ENCODE results near the gene IRF7. TPM values are rescaled to one million over a fixed set of nuclear protein-coding genes. Genes with fewer than 3 reads are reported as not detected.

IRF7 gene
- total RNA-seq, 1 donor from 2014 or later, result 74.1 TPM

GRCh38 chr11:567629-568292 is 48.0 kb downstream of the IRF7 start:
- CTCF ChIA-PET, result interaction anchor here (1.9 kb wide), 1 partner anchor 13 kb away, joined by 6 read pairs; no protein-coding TSS in a partner anchor
- POLR2A ChIA-PET, result interaction anchor here (0.6 to 1.9 kb wide), 6 partner anchors 13 to 242 kb away, joined by 3 to 9 read pairs (median 6); partner anchors contain the start of genes HRAS, IRF7, LRRC56 and RNH1
- no peak for DNase-seq

GRCh38 chr11:567011-567628 is 48.6 kb downstream of the IRF7 start:
- no peak for ATAC-seq (ENCODE audit: low read depth)
- Mint-ChIP-seq H3K9me3 (no peaks in the 10 kb centered on the region), H3K27ac (no peak overlapping the region), H3K27me3 (no peaks in the 10 kb centered on the region), H3K4me1 (peaks cover 7% of the 10 kb centered on the region), H3K4me3 (peak overlapping the region; percentile 73), H3K36me3 (ENCODE audit: low read depth) (peaks cover 5% of the 10 kb centered on the region)
- CTCF ChIA-PET, result no interaction called here
- no peak for DNase-seq
- POLR2A ChIA-PET, result interaction anchor here (1.6 to 1.8 kb wide), 2 partner anchors 61 to 242 kb away, joined by 5 to 9 read pairs; partner anchors contain the start of genes RNH1 and RPLP2
- intact Hi-C loops (cut with micrococcal nuclease), result no loop called here
- no peak for TF ChIP-seq CTCF (IDR thresholded peaks at IDR 0.05)

More at GRCh38 chr11:567629-568292, 48.0 kb downstream of the IRF7 start:
- ATAC-seq (ENCODE audit: low read depth), result peak; percentile 1
- Mint-ChIP-seq H3K36me3 (ENCODE audit: low read depth) (peaks cover 5% of the 10 kb centered on the region), H3K27me3 (no peaks in the 10 kb centered on the region), H3K4me1 (peaks cover 7% of the 10 kb centered on the region), H3K27ac (no peak overlapping the region), H3K9me3 (no peaks in the 10 kb centered on the region), H3K4me3 (peak overlapping the region; percentile 73)
- intact Hi-C loops (cut with micrococcal nuclease), result loop anchor here (1.0 to 2.0 kb wide), 8 partner anchors 7 to 229 kb away; partner anchors contain the start of genes LMNTD2, LRRC56, PHRF1 and RASSF7
- no peak for TF ChIP-seq CTCF (IDR thresholded peaks at IDR 0.05)

DNA sequence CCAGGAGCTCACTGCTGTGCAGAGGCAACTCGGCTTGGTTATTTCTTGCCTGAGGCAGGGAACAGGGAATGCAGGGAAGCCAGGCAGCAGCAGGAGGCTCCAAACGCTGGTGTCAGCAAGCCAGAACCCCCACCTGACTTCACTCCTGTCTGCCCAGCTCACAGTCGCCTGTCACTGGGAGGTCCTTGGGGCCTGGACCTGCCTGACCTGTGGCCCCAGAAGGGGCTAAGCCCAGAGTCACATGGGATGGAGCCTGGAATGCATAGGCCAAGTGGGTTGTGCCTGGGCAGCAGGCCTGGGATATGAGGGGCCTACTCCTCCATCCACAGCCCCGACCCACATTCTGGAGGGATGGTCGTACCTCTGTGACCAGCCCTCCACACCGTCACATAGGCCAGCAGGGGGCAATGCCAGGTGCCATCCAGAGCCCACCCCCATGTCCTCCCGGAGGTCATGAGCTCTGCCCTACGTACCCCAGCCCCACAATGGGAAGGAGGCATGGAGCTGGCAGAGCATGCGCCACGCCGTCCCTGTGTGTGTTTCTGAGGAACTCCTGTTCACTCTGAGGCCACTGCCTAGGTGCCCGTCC is 49.7 kb downstream of the IRF7 start:
- H3K27me3 Mint-ChIP-seq, result no peaks in the 10 kb centered on the region
- intact Hi-C loops (cut with micrococcal nuclease), result no loop called here
- ATAC-seq (ENCODE audit: low read depth), result no peak
- DNase-seq, result no peak
- H3K4me1 Mint-ChIP-seq, result peaks cover 13% of the 10 kb centered on the region
- peaks cover 5% of the 10 kb centered on the region for H3K36me3 Mint-ChIP-seq (ENCODE audit: low read depth)
- H3K9me3 Mint-ChIP-seq, result no peaks in the 10 kb centered on the region
- no peak overlapping the region for H3K4me3 Mint-ChIP-seq
- ChIA-PET CTCF (interaction anchor here (1.4 kb wide), 1 partner anchor 11 kb away, joined by 4 read pairs; no protein-coding TSS in a partner anchor), POLR2A (interaction anchor here (0.9 to 1.4 kb wide), 2 partner anchors 9 to 10 kb away, joined by 5 to 7 read pairs; partner anchors contain the start of gene PHRF1)
- no peak for TF ChIP-seq CTCF (IDR thresholded peaks at IDR 0.05)
- H3K27ac Mint-ChIP-seq, result no peak overlapping the region

GRCh38 chr11:563812-564578 is 51.8 kb downstream of the IRF7 start:
- H3K9me3 Mint-ChIP-seq, result no peaks in the 10 kb centered on the region
- no peak overlapping the region for H3K4me3 Mint-ChIP-seq
- no peak for TF ChIP-seq CTCF (IDR thresholded peaks at IDR 0.05)
- ChIA-PET POLR2A (interaction anchor here (1.2 to 4.8 kb wide), 2 partner anchors 12 to 57 kb away, joined by 3 to 26 read pairs; partner anchors contain the start of genes PHRF1 and RNH1), CTCF (interaction anchor here (1.3 to 1.4 kb wide), 2 partner anchors 9 to 12 kb away, joined by 3 to 5 read pairs; no protein-coding TSS in a partner anchor)
- H3K36me3 Mint-ChIP-seq (ENCODE audit: low read depth), result peaks cover 5% of the 10 kb centered on the region
- H3K27me3 Mint-ChIP-seq, result no peaks in the 10 kb centered on the region
- intact Hi-C loops (cut with micrococcal nuclease), result no loop called here
- DNase-seq (no peak), ATAC-seq (ENCODE audit: low read depth) (no peak)
- H3K4me1 Mint-ChIP-seq, result peaks cover 18% of the 10 kb centered on the region
- no peak overlapping the region for H3K27ac Mint-ChIP-seq

All from activated B cell treated with CpG ODN at 0.5 μM for 24 hours (primary cell).